SKM-1 (cell line): ENCODE measurements around the gene PHTF1.
A peak's percentile ranks its signal among the peaks of the same experiment; 100 is the strongest.

Experiments used
- DNase-seq: peaks from one replicate; lab custom pipeline; 2025; ENCODE audit not compliant: unreplicated experiment; lab: John Stamatoyannopoulos, UW

The PHTF1 gene

DNA sequence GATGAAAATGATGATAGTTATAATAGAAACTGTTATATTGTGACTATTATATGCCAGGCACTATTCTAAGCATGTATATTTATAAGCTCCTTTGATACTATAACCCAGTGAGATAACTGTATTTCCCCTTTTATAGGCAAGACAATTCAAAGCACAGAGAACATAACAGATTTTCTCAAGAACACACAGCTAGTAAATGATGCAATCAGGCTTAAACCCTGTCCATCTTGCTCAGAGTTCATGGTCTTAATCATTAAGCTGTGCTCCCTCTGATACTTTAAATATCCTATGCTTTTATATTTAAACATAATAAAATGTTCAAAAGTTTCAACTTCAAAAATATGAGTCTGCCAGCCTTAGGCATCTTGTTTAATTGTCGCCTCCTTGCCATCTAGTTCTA, 88.6 kb downstream of the PHTF1 start:
- DNase-seq: no peak

DNA sequence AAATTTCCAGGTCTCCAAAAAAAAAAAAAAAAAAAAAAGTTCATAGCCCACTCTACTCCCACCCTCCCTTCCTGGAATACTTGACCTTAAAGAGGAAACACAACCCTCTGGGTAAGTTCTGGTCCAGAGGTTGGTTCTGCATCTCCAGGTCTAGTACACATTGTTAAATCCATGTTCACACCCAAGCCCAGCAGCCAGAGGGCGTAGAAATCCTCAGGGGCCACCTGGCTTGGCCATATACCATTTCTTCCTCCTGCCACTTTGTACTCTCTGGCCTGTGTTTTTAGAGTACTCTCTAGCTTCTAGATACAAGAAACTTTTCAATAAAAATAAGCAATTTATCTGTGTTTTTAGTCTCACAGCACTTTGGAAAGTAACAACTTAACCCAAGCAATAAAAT, 89.3 kb downstream of the PHTF1 start:
- no peak for DNase-seq

DNA sequence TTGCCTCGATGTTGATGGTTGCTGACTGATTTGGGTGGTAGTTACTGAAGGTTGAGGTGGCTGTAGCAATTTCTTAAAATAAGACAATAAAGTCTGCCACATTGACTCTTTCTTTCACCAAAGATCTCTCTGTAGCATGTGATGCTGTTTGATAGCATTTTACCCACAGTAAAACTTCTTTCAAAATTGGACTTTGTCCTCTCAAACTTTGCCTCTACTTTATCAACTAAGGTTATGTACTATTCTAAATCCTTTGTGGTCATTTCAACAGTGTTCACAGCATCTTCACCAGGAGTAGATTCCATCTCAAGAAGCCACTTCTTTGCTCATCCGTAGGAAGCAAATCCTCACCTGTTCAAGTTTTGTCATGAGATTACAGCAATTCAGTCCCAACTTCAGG, 93.2 kb downstream of the PHTF1 start:
- no peak for DNase-seq

DNA sequence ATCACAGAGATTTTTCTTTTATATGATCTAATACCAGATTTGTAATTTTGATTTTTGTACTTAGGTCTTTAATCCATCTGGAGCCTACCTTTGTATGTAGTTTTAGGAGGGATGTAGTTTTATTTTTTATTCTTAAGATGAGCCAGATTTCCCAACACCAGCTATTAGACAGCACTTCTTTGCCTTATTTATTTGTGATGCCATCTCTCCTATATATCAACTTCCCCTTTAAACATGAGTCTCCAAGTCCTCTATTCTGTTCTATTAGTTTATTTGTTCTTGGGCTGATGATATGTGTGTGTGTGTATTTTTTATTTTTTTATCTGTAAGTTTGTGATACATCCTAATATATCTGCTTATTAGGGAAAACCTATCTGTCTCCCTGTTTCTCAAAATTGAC, 94.2 kb downstream of the PHTF1 start:
- no peak for DNase-seq

DNA sequence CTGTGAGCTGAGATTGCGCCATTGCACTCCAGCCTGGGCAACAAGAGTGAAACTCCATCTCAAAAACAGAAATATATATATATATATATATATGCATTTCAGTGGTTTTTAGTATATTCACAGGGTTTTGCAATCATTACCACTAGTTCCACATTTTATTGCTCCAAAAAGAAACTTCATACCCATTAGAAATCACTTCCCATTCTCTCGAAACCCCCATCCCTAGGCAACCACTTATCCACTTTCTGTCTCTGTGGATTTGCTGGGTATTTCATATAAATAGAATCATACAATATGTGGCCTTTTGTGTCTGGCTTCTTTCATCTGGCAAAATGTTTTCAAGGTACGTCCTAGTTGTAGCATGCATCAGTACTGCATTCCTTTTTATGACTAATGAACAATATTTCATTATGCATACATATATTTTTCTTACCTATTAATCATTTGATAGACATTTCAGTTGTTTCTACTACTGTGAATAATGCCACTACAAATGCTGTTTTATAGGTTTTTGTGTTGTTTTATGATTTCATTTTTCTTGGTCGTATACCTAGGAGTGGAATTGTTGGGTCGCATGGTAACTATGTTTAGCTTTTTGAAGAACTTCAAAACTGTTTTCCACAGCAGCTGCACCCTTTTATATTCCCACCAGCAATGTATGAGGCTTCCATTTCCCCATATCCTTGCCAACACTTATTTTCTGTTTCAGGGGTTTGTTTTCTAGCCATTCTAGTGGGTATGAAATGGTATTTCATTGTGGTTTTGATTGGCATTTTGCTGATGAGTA, 95.9 kb downstream of the PHTF1 start:
- peak; percentile 69 for DNase-seq

DNA sequence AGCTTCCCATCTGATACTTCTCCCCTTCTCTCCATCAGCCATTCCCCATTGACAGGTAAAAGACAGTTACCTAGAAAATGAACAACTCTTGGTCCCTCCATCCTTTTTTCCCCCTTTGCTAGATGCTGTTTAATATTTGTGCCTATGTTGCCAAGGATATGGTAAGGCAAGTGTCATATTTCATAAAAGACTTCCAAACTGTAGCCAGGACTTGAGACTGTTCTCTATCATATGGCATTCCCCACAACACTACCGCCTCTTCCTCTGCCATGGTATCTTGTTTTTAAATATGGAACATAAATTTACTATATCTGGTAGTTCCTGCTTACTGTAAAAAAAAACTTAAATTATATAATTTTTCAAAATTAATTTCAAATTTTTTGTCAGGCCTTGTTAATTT, 97.2 kb downstream of the PHTF1 start:
- DNase-seq: no peak

DNA sequence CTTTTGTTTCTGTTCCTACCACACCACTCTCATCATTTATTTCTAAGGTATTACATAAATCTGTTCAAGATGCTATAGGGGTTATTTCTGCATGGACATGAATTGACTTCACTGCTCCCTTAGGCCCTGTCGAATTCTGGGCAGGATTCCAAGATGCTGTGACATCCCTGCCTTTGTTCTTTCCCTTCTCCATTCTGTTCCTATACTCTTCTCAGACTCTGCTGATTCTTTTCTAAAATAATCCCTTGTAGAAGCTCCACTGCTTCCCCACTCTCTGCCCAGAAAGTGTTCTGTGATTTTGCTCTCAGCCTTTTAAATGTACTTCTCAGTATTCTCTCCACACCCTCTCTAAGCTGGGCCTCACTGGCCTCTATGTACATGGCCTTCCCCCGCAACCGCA, 99.2 kb downstream of the PHTF1 start:
- DNase-seq: no peak

DNA sequence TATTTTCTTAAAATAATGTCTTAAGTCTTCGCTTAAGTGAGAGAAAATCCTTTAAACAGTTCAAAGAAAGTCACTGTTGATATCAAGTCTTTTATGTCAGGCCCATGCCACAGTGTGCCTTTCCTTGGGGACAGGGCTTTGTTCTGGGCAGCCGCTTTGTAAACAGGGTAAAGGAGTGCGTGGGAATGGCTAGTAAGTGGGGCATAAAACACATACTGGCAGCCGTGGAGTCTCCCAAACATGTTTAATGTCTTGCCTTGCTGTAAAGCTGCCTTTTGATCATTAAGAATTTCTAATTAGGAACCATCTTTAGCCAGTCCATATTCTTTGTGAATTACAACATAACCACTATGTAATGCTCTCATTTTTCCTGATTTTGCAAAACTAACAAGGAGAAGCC, 99.7 kb downstream of the PHTF1 start:
- DNase-seq: no peak

DNA sequence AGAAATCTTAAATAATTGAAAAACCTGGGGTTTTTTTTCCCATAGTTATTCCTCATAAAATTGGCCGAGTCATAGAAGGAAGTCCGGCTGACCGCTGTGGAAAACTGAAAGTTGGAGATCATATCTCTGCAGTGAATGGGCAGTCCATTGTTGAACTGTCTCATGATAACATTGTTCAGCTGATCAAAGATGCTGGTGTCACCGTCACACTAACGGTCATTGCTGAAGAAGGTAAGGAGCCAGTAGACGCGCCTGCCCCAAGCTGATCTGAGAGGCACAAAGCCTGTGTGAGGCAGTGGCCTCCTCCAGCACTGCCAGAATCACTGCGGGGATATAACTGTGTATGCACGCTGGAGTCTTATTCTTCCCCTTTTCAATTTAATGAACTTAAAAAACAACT, 100.3 kb downstream of the PHTF1 start:
- DNase-seq: no peak

DNA sequence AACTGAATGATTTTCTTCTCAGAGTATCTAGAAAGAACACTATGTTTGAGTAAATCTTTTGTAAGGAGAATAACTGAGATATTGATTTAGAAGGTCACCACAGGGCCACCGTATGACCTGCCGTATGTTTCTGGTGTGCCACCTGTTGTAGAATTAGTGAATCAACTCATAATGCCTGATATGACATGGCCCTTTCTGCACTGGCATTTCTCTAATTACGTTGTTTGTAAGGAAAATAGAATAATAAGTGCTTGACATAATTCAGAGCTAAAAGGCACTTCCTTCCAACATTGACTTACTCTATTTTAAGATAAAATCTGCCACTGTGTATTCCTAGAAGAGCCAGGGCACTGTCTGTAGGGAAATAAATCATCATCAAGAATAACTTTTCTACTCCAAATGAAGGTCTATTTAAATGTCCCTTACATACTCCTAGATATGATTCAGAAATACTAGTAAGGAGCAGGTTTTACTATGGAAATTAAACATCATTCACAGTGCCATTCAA, 101.7 kb downstream of the PHTF1 start:
- no peak for DNase-seq

DNA sequence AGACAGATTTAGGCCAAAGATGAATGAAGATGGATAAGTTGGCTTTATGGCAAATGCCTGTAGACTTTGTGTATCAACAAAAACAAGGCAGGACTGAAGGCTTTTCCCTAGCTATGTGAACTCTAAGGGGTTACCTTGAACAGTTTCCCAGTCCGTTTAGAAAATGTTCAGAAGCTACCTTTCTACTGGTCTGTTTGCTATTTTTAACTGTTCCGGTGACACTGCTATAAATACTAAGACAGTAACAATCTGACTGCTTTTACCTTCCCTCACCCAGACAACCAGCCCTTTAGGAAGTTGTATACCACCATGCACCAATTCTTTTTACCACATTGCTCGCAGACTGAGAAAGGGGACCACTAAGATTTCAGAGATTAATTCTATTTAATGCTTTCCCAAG, 102.2 kb downstream of the PHTF1 start:
- DNase-seq: no peak

DNA sequence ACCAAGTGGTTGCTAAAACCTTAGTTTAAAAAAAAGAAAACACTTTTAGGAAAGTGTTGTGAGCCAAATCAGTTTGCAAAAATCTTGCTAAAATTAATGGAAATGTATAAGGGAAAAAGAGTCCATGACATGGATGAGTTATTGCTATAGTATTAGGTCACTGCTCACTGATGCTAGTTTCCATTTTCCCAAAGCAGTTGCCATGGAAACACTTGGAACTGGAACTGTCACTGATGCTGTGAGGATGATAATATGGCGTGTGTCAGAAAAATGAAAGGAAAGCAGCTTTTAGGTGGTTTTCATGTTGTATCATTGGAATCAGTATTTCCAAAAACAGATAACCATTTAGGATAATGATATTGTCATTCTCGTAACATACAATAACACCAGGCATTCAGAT, 104.4 kb downstream of the PHTF1 start:
- DNase-seq: no peak

DNA sequence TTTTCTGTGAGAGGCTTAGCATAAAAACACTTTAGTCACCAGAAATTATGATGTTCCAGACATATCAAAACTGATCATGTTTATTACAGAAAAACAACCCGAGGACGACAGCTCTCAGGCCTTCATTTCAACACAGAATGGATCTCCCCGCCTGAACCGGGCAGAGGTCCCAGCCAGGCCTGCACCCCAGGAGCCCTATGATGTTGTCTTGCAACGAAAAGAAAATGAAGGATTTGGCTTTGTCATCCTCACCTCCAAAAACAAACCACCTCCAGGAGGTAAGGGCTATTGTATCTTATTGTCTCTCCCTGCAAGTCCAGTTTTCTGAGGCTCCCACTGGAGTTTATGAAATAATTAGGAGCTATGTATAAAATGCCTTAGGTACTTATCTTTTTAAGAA, 105.5 kb downstream of the PHTF1 start:
- DNase-seq: no peak

DNA sequence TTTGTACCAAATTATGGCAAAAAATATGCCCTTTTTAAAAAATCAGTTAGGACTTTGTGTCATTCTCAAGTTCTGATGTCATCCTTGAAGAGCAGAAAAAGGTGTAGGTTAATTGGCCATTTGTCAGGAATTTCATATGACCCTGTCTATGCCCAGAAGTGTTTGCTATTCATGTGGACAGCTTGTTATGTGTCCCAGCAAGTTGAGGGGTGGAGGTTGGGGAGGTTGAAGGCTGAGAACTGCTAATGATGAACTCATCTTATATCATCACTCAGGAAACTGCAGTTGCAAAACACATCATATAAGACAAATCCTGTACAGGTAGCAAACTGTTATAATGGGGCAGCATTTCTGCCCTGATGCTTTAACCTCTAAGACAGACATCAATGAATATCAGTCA, 106.5 kb downstream of the PHTF1 start:
- no peak for DNase-seq

DNA sequence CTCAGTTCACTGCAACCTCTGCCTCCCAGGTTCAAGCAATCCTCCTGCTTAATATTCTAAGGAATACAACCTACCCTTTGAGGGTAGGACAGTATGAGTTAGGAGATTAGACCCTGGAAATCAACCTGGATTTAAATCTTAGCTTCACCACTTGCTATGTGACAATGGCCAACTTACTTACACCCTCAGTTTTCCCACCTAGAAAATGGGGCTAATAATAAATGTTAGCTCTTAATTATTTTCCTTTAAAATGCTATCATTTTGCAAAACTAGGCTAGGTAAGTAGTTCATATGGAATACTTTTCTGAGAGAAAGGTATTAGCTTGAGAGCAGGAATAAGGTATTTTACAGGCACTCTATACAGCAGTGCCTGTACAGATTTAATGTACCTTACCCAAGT, 110.8 kb downstream of the PHTF1 start:
- no peak for DNase-seq

DNA sequence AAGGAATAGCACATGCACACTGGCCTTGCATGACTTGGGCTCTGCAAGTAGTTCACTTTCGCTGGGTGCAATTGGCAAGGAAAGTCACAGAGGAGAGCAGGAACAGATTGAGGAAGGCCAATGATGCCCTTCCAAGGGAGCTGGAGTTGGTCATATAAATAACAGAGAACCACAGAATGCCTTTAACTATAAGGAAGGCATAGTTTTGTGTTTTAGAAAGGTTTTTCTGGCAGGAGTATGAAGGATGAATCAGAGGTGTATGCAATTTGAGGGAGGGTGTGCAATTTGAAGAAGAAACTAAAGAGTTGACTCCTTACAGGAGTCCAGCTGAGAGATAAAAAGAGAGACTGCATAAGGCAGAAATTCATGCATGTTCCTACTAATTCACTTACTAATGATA, 112.1 kb downstream of the PHTF1 start:
- DNase-seq: no peak
